GM21528 (cell line): ENCODE measurements around the gene FRG2C.
"Not testable (repeated sequence)": the region's sequence is repeated elsewhere in the genome, so short reads cannot be mapped to it uniquely, and the experiment has no call there.

Experiments
- ATAC-seq: cut with Tn5 transposase; IDR thresholded peaks from one replicate; pipeline ENCODE4 v1.9.1; 2021; ENCODE audit warnings: mild to moderate bottlenecking, moderate library complexity; ENCODE audit not compliant: unreplicated experiment, low FRiP score

Gene FRG2C

GRCh38 chr3:75664028-75664427 lies at the start of gene FRG2C:
Gene FRG2C, plus strand, starts transcription at chr3:75664328. Its CDS starts 52 bp downstream, at chr3:75664380.
- ATAC-seq: not testable (repeated sequence)

GRCh38 chr3:75618666-75619305 lies 45.3 kb upstream of the FRG2C start:
- not testable (repeated sequence) for ATAC-seq

- ATAC-seq: not testable (repeated sequence)
These were observed 44.6 kb upstream of the FRG2C start for GRCh38 chr3:75619481-75620031.

GRCh38 chr3:75621772-75622171 lies 42.4 kb upstream of the FRG2C start:
- ATAC-seq: not testable (repeated sequence)

GRCh38 chr3:75623656-75624055 lies 40.5 kb upstream of the FRG2C start:
- ATAC-seq: not testable (repeated sequence)

- ATAC-seq: not testable (repeated sequence)
These were observed 33.1 kb upstream of the FRG2C start for GRCh38 chr3:75630887-75631535.

- no peak for ATAC-seq
These were observed 32.6 kb upstream of the FRG2C start for GRCh38 chr3:75631541-75631940.

- ATAC-seq: not testable (repeated sequence)
These were observed 25.2 kb upstream of the FRG2C start for GRCh38 chr3:75638947-75639346.

- ATAC-seq: not testable (repeated sequence)
These were observed 23.0 kb upstream of the FRG2C start for GRCh38 chr3:75641107-75641517.

- not testable (repeated sequence) for ATAC-seq
These were observed 20.9 kb upstream of the FRG2C start for GRCh38 chr3:75643031-75643800.

- ATAC-seq: not testable (repeated sequence)
These were observed 18.6 kb upstream of the FRG2C start for GRCh38 chr3:75645548-75645947.

- no peak for ATAC-seq
These were observed 13.9 kb upstream of the FRG2C start for GRCh38 chr3:75650191-75650590.

- ATAC-seq: not testable (repeated sequence)
These were observed 8.8 kb upstream of the FRG2C start for GRCh38 chr3:75655101-75655904.

- not testable (repeated sequence) for ATAC-seq
These were observed 8.2 kb upstream of the FRG2C start for GRCh38 chr3:75655956-75656355.

GRCh38 chr3:75658411-75659107 lies 5.6 kb upstream of the FRG2C start:
- not testable (repeated sequence) for ATAC-seq

- not testable (repeated sequence) for ATAC-seq
These were observed 5.1 kb upstream of the FRG2C start for GRCh38 chr3:75659108-75659433.

GRCh38 chr3:75665626-75666025 lies 1.5 kb downstream of the FRG2C start:
- ATAC-seq: not testable (repeated sequence)

- not testable (repeated sequence) for ATAC-seq
These were observed 3.9 kb downstream of the FRG2C start for GRCh38 chr3:75667757-75668701.
